ENCODE data around the gene RABL3. TPM values are rescaled to one million over a fixed set of nuclear protein-coding genes. Genes with fewer than 3 reads are reported as not detected.

Gene RABL3
- total and polyA plus RNA-seq, 2 of the 13 experiments (the other 11 are each of a cell fraction or from before 2014, with no cell fraction given): 4.8 to 31.9 TPM

DNA sequence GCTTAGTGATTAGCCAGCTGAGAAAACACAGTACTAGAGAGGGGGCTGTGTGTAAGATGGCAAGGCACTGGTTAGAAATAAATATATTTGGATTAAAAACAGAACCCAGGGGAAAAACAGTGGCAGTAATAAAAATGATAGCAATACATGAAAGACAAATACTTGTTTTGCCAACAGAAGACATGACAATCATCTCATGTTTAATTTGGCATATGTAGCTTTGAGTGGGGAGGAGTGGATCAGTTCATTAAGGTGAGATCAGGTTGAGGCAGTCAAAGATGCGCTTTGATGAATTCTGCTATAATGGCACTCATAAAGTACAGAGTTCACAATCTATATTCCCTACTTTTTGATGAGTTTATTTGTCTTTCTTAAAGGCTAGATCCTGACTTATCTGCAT, 56.9 kb downstream of the RABL3 start:
- Histone ChIP-seq H3K36me3 (replicated peaks in 1 of 2; ENCODE audit: control insufficient read depth in 1 of 2, insufficient read depth in 2 of 2, low read length in 2 of 2) (0 out of 5 replicates have a peak, but pooled peaks cover 0 to 4% of the 10 kb centered on the region in 2 experiments), H2AFZ (ENCODE audit: low read length) (no peak overlapping the region), H3K4me3 (replicated peaks in 1 of 3; ENCODE audit: insufficient read depth in 1 of 3, low read depth in 2 of 3, low read length in 3 of 3) (no peak overlapping the region), H3K4me2 (ENCODE audit: low read depth, low read length) (no peak overlapping the region), H4K20me1 (ENCODE audit: insufficient read depth, low read length) (no peaks in the 10 kb centered on the region), H3K4me1 (ENCODE audit: insufficient read depth, low read length) (peaks cover 46% of the 10 kb centered on the region), H3K27ac (ENCODE audit: extremely low read length, insufficient read depth, low read length) (no peak overlapping the region), H3K9me3 (ENCODE audit: low read length) (no peaks in the 10 kb centered on the region), H3K9ac (ENCODE audit: insufficient read depth, low read depth, low read length) (no peak overlapping the region), H3K79me2 (ENCODE audit: insufficient read depth, low read length) (peaks cover 19% of the 10 kb centered on the region), H3K27me3 (ENCODE audit: control insufficient read depth in 1 of 2, insufficient read depth in 2 of 2, low read length in 2 of 2) (no peaks in the 10 kb centered on the region; a peak in 1 of 5 replicates)
- POLR2A ChIA-PET: no interaction called here
- intact Hi-C loops (cut with micrococcal nuclease; ENCODE audit: unreplicated experiment) (no loop called here), in situ Hi-C loops (cut with HindIII; ENCODE audit: extremely low pct_ligation_motif_present, low pct_unique_long_range_greater_than_20kb) (no loop called here)
- no peak for ATAC-seq
- 100% methylated on average over 1 of the region's 1 CpG for WGBS (ENCODE audit: low lambda C conversion rate)
- CTCF ChIA-PET (ENCODE audit: low intra/inter-chr PET ratio, low total read pairs): no interaction called here
- no TSS peak for BruUV-seq (replicated peaks)
- DNase-seq (ENCODE audit: low spot score): no peak
- FAIRE-seq: no peak
- no peak for TF ChIP-seq HOXA3 (CRISPR knock-in tag; IDR thresholded peaks at IDR 0.05)
- no peak for TF ChIP-seq GFI1 (CRISPR knock-in tag; IDR thresholded peaks at IDR 0.05; ENCODE audit: borderline replicate concordance)
- no peak for TF ChIP-seq ZBTB26 (CRISPR knock-in tag; IDR thresholded peaks at IDR 0.05; ENCODE audit: borderline replicate concordance)
- no peak for TF ChIP-seq POLR2G (IDR thresholded peaks at IDR 0.05; ENCODE audit: low read depth, low read length)
- TF ChIP-seq KLF13 (CRISPR knock-in tag; IDR thresholded peaks at IDR 0.05): no peak
- TF ChIP-seq CEBPB (IDR thresholded peaks at IDR 0.05; ENCODE audit: borderline replicate concordance, low read depth, low read length): no peak
- no peak for TF ChIP-seq TMF1 (CRISPR knock-in tag; IDR thresholded peaks at IDR 0.05; ENCODE audit: low read depth)
- no peak for TF ChIP-seq AGO1 (IDR thresholded peaks at IDR 0.05; ENCODE audit: low read depth, low read length, poor library complexity, severe bottlenecking)
- TF ChIP-seq, protein P1, sequence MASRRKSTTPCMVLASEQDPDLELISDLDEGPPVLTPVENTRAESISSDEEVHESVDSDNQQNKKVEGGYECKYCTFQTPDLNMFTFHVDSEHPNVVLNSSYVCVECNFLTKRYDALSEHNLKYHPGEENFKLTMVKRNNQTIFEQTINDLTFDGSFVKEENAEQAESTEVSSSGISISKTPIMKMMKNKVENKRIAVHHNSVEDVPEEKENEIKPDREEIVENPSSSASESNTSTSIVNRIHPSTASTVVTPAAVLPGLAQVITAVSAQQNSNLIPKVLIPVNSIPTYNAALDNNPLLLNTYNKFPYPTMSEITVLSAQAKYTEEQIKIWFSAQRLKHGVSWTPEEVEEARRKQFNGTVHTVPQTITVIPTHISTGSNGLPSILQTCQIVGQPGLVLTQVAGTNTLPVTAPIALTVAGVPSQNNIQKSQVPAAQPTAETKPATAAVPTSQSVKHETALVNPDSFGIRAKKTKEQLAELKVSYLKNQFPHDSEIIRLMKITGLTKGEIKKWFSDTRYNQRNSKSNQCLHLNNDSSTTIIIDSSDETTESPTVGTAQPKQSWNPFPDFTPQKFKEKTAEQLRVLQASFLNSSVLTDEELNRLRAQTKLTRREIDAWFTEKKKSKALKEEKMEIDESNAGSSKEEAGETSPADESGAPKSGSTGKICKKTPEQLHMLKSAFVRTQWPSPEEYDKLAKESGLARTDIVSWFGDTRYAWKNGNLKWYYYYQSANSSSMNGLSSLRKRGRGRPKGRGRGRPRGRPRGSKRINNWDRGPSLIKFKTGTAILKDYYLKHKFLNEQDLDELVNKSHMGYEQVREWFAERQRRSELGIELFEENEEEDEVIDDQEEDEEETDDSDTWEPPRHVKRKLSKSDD (CRISPR knock-in tag; IDR thresholded peaks at IDR 0.05; ENCODE audit: low read depth): no peak
- TF ChIP-seq, protein P2, sequence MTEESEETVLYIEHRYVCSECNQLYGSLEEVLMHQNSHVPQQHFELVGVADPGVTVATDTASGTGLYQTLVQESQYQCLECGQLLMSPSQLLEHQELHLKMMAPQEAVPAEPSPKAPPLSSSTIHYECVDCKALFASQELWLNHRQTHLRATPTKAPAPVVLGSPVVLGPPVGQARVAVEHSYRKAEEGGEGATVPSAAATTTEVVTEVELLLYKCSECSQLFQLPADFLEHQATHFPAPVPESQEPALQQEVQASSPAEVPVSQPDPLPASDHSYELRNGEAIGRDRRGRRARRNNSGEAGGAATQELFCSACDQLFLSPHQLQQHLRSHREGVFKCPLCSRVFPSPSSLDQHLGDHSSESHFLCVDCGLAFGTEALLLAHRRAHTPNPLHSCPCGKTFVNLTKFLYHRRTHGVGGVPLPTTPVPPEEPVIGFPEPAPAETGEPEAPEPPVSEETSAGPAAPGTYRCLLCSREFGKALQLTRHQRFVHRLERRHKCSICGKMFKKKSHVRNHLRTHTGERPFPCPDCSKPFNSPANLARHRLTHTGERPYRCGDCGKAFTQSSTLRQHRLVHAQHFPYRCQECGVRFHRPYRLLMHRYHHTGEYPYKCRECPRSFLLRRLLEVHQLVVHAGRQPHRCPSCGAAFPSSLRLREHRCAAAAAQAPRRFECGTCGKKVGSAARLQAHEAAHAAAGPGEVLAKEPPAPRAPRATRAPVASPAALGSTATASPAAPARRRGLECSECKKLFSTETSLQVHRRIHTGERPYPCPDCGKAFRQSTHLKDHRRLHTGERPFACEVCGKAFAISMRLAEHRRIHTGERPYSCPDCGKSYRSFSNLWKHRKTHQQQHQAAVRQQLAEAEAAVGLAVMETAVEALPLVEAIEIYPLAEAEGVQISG (CRISPR knock-in tag; IDR thresholded peaks at IDR 0.05): no peak
- TF ChIP-seq PRPF4 (IDR thresholded peaks at IDR 0.05; ENCODE audit: low read depth, low read length, poor library complexity, severe bottlenecking): no peak
- TF ChIP-seq HNRNPH1 (optimal IDR thresholded peaks at IDR 0.05; ENCODE audit: low read depth, low read length): no peak
- no peak for TF ChIP-seq ZNF772 (CRISPR knock-in tag; IDR thresholded peaks at IDR 0.05)
- no peak for TF ChIP-seq BHLHE40 (IDR thresholded peaks at IDR 0.05; ENCODE audit: low read length)
- no peak for TF ChIP-seq ZNF704 (CRISPR knock-in tag; IDR thresholded peaks at IDR 0.05; ENCODE audit: borderline replicate concordance)
- no peak for TF ChIP-seq PITX1 (CRISPR knock-in tag; IDR thresholded peaks at IDR 0.05)
- TF ChIP-seq ZFP36L2 (CRISPR knock-in tag; IDR thresholded peaks at IDR 0.05): no peak

All from HepG2 (cell line).